ENCODE results near the gene RPS19BP1. TPM values are rescaled to one million over a fixed set of nuclear protein-coding genes. Genes with fewer than 3 reads are reported as not detected.

The RPS19BP1 gene
- total and polyA plus RNA-seq, 2 of the 8 experiments (the other 6 are each of a cell fraction or from before 2014, with no cell fraction given) = 77.9 to 97.9 TPM

DNA sequence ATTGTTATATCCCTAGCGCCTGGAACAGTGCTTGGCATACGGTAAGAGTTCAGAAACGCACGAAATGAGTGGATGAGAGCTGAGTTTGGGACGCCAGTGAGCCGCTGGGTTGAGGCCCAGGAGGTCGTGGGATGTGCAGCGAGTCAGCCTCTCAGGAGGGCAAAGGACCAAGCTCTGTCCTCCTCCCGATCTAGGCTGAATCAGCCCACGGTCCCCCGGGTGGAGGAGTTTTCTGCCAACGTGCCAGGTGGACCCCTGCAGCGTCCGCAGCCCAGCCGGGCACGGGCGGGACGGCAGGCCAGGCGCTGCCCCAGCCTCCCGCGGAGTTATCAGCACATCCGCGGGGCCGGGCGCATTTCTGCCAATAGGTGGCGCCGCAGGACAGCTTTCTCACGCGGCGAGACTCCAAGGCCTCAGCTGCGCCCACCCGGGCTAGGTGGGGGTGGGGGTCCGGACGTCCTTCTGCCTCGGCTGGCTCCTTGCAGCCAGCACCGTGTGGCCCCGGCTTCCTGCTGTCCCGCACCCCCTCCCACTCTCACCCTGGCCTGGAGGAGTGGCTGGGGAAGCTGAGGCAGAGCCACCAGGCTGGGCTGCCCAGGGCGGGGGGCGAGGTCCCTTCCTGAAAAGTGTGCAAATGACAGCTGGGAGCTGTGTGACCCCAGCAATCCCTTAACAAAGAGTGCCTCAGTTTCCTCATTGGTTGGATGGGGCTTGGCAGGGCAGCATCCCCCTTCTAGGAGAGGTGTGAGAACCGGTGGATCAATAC, 2.2 kb upstream of the RPS19BP1 start (continued):
- TF ChIP-seq CHD7 (IDR thresholded peaks at IDR 0.05; ENCODE audit: insufficient replicate concordance, low read length) (no peak), CTCF (IDR thresholded peaks at IDR 0.05; ENCODE audit: control extremely low read depth in 1 of 3, insufficient read depth in 1 of 3, low read depth in 1 of 3, low read length in 3 of 3) (peak; percentile 87 to 91 (median 90)), RAD21 (IDR thresholded peaks at IDR 0.05 in 1 of 2, conservative IDR thresholded peaks at IDR 0.05 in 1 of 2; ENCODE audit: low read depth in 2 of 2, low read length in 2 of 2) (peak; percentile 87 to 91), RXRA (IDR thresholded peaks at IDR 0.05; ENCODE audit: insufficient read depth, low read depth, low read length) (no peak), MAFK (IDR thresholded peaks at IDR 0.05; ENCODE audit: low read depth, low read length) (no peak), TCF12 (IDR thresholded peaks at IDR 0.05; ENCODE audit: low read depth, low read length) (no peak), TEAD4 (IDR thresholded peaks at IDR 0.05; ENCODE audit: low read depth, low read length) (peak; percentile 100)
